Midbrain (tissue), 1 donor: Measurements from ENCODE around the gene XRCC3.
"Not testable (repeated sequence)": the region's sequence is repeated elsewhere in the genome, so short reads cannot be mapped to it uniquely, and the experiment has no call there.

ENCODE experiments used
- DNase-seq: peaks from one replicate; lab custom pipeline; 2025; lab: John Stamatoyannopoulos, UW

XRCC3 gene

GRCh38 chr14:103693515-103693914, 21.7 kb downstream of the XRCC3 start:
- DNase-seq: no peak

GRCh38 chr14:103692871-103693270, 22.4 kb downstream of the XRCC3 start:
- no peak for DNase-seq

GRCh38 chr14:103692159-103692558, 23.1 kb downstream of the XRCC3 start:
- DNase-seq: no peak

- not testable (repeated sequence) for DNase-seq
Measured at GRCh38 chr14:103691655-103692054, 23.6 kb downstream of the XRCC3 start.

GRCh38 chr14:103690332-103690731, 24.9 kb downstream of the XRCC3 start:
- no peak for DNase-seq

GRCh38 chr14:103688906-103689902, 26.0 kb downstream of the XRCC3 start:
- peak; percentile 59 for DNase-seq

GRCh38 chr14:103688441-103688840, 26.8 kb downstream of the XRCC3 start:
- no peak for DNase-seq

- DNase-seq: no peak
Measured at GRCh38 chr14:103687712-103688111, 27.5 kb downstream of the XRCC3 start.

- no peak for DNase-seq
Measured at GRCh38 chr14:103686831-103687485, 28.3 kb downstream of the XRCC3 start.

- DNase-seq: no peak
Measured at GRCh38 chr14:103685276-103686211, 29.7 kb downstream of the XRCC3 start.

GRCh38 chr14:103684871-103685270, 30.4 kb downstream of the XRCC3 start:
- DNase-seq: no peak

GRCh38 chr14:103684471-103684870, 30.8 kb downstream of the XRCC3 start:
- no peak for DNase-seq

GRCh38 chr14:103683139-103683538, 32.1 kb downstream of the XRCC3 start:
- DNase-seq: no peak

- no peak for DNase-seq
Measured at GRCh38 chr14:103680491-103681231, 34.6 kb downstream of the XRCC3 start.

GRCh38 chr14:103679351-103679750, 35.9 kb downstream of the XRCC3 start:
- DNase-seq: no peak

- DNase-seq: no peak
Measured at GRCh38 chr14:103676881-103677675, 38.2 kb downstream of the XRCC3 start.

- no peak for DNase-seq
Measured at GRCh38 chr14:103675957-103676356, 39.3 kb downstream of the XRCC3 start.

- DNase-seq: no peak
Measured at GRCh38 chr14:103671911-103672310, 43.3 kb downstream of the XRCC3 start.

GRCh38 chr14:103669370-103669769, 45.9 kb downstream of the XRCC3 start:
- no peak for DNase-seq

- no peak for DNase-seq
Measured at GRCh38 chr14:103668117-103668516, 47.1 kb downstream of the XRCC3 start.
